CD4-positive, alpha-beta memory T cell (primary cell): ENCODE data around the gene NR5A2. TPM values are rescaled to one million over a fixed set of nuclear protein-coding genes. Genes with fewer than 3 reads are reported as not detected.

Experiments
- CTCF ChIA-PET: fragments of 350-600 bp; sonication (Branson Sonifier 250); formaldehyde crosslinking; loops from one replicate; lab custom pipeline; 2021; ENCODE audit warnings: inconsistent platforms; ENCODE audit not compliant: partially characterized antibody; lab: Charles Lee
- POLR2A ChIA-PET: fragments of 350-600 bp; sonication (Branson Sonifier 250); formaldehyde crosslinking; loops from one replicate; lab custom pipeline; 2021; ENCODE audit not compliant: partially characterized antibody; lab: Charles Lee
- DNase-seq, 5 donors: peaks; one replicate each; pipeline versions ENCODE4 v3.0.0 to v3.0.0-alpha.2; 2020 to 2022; ENCODE audit warnings: mixed read lengths in 1 of 5
- H3K27ac ChIP-seq: one replicate; pipeline ENCODE4 v1.7.0; 2013; ENCODE audit warnings: low read depth, low read length
- H3K27me3 ChIP-seq: 2 replicates; pipeline ENCODE4 v1.7.0; 2013; ENCODE audit warnings: mild to moderate bottlenecking, low read length, moderate library complexity; ENCODE audit not compliant: insufficient read depth
- H3K36me3 ChIP-seq: 2 replicates; pipeline ENCODE4 v1.7.0; 2013; ENCODE audit warnings: mild to moderate bottlenecking, low read length, moderate library complexity; ENCODE audit not compliant: insufficient read depth
- H3K4me1 ChIP-seq: 2 replicates; pipeline ENCODE4 v1.7.0; 2013; ENCODE audit warnings: mild to moderate bottlenecking, low read length, moderate library complexity; ENCODE audit not compliant: insufficient read depth
- H3K4me3 ChIP-seq, 2 donors: one replicate each; pipeline ENCODE4 v1.7.0; 2013; ENCODE audit warnings: low read length in 2 of 2, mild to moderate bottlenecking in 1 of 2
- H3K9me3 ChIP-seq, 2 donors: one replicate each; pipeline ENCODE4 v1.7.0; 2013; ENCODE audit warnings: low read length in 2 of 2, control low read depth in 1 of 2; ENCODE audit not compliant: control insufficient read depth in 1 of 2
- H3K27ac Mint-ChIP-seq, 7 donors: one replicate each; pipeline ENCODE4 v1.8.0; 2020 to 2021; ENCODE audit warnings: mixed read lengths in 7 of 7, mild to moderate bottlenecking in 6 of 7, inconsistent platforms in 3 of 7, moderate library complexity in 3 of 7
- H3K27me3 Mint-ChIP-seq, 2 donors: one replicate each; pipeline ENCODE4 v1.8.0; 2020 to 2021; ENCODE audit warnings: mixed read lengths in 2 of 2
- H3K36me3 Mint-ChIP-seq, 2 donors: one replicate each; pipeline ENCODE4 v1.8.0; 2020 to 2021; ENCODE audit warnings: mixed read lengths in 2 of 2, inconsistent platforms in 1 of 2, mild to moderate bottlenecking in 1 of 2
- H3K4me1 Mint-ChIP-seq, 4 donors: one replicate each; pipeline ENCODE4 v1.8.0; 2020 to 2021; ENCODE audit warnings: mixed read lengths in 4 of 4, mild to moderate bottlenecking in 1 of 4
- H3K4me3 Mint-ChIP-seq, 8 donors: one replicate each; pipeline ENCODE4 v1.8.0; 2020 to 2021; ENCODE audit warnings: mixed read lengths in 8 of 8, mild to moderate bottlenecking in 7 of 8, moderate library complexity in 6 of 8, inconsistent platforms in 3 of 8
- H3K9me3 Mint-ChIP-seq, 8 donors: one replicate each; pipeline ENCODE4 v1.8.0; 2020 to 2021; ENCODE audit warnings: mixed read lengths in 8 of 8, mild to moderate bottlenecking in 5 of 8, inconsistent platforms in 3 of 8, moderate library complexity in 1 of 8
- intact Hi-C: fragments of 100-400 bp; cut with micrococcal nuclease; formaldehyde crosslinking; loops from one replicate; pipeline ENCODE4 v1.15.1; 2023
- polyA plus RNA-seq, 2 donors: library from polyadenylated mRNA; unstranded; fragments of 300-500 nt; fragmentation: Illumina TruSeq; gene quantifications; one replicate each; pipeline ENCODE4 v1.2.3, GENCODE V29; 2021
- total RNA-seq, 2 experiments: library from RNA; stranded (reverse); gene quantifications; one replicate each; pipeline ENCODE4 v1.2.3, GENCODE V29; 2021

NR5A2 gene
- total and polyA plus RNA-seq, 4 experiments from 2014 or later = not detected

- Histone ChIP-seq H3K27ac (no peak overlapping the region), H3K36me3 (no peaks in the 10 kb centered on the region), H3K4me3 (no peak overlapping the region), H3K27me3 (no peaks in the 10 kb centered on the region), H3K4me1 (peaks cover 19% of the 10 kb centered on the region), H3K9me3 (no peaks in the 10 kb centered on the region)
- Mint-ChIP-seq H3K27me3 (no peaks in the 10 kb centered on the region), H3K36me3 (no peaks in the 10 kb centered on the region), H3K27ac (no peak overlapping the region), H3K9me3 (no peaks in the 10 kb centered on the region), H3K4me3 (no peak overlapping the region), H3K4me1 (peaks cover 14 to 19% (median 17%) of the 10 kb centered on the region in 4 donors)
- intact Hi-C loops = no loop called here
- POLR2A ChIA-PET = no interaction called here
- CTCF ChIA-PET = interaction anchor here (1.3 to 1.7 kb wide), 2 partner anchors 11 to 19 kb away, joined by 3 to 10 read pairs; no protein-coding TSS in a partner anchor
- DNase-seq = no peak
Measured at GRCh38 chr1:200128081-200128480, 100.6 kb downstream of the NR5A2 start.

DNA sequence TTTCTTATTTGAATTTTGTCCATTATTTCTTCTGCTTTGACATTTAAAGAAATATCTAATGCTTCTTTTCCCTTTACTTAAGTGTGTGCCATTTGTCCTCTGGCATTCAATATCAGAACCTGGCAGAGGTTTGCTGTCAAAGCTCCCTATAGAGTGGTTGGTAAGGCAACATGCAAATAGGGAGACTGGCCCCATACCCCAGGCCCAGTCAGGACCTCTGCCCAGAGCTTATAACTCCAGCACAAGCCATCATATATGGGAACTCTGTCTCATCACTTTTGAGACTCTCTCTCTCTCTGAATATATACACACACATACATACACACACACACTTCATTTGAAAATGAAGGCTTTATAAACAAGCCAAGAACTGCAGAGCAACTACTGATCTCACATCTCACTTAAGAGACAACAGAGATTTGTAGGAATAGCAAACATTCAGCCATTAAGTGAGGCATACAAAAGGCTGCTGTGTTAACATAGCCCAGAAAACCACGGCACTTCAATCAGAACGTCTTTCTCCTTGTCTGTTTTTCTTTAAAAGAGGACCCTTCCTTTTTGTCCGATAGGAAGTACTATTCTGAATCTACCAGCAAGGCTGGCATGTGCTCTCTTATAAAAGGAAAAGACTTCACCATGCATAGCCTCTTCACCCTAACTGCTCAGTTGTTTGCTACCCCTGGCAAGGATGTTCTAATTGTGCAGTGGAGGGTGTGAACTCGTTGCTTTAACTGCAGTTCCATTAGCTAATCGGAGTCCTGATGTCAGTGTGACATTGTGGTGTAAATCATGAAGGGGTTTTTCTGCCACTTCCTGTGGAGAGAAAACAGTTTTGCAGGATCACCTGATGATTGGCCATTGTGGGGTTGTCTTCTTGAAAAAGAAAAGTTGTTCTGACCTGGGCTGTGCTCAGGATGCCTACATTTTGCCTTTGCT lies 101.7 kb downstream of the NR5A2 start:
- H3K36me3 ChIP-seq = no peaks in the 10 kb centered on the region
- Mint-ChIP-seq H3K4me1 (peaks cover 14 to 19% (median 17%) of the 10 kb centered on the region in 4 donors), H3K27me3 (no peaks in the 10 kb centered on the region), H3K4me3 (peak overlapping the region in 2 of 8 donors; percentile 6 to 57), H3K27ac (peak overlapping the region in 5 of 7 donors; percentile 60 to 94 (median 75)), H3K9me3 (no peaks in the 10 kb centered on the region), H3K36me3 (no peaks in the 10 kb centered on the region)
- CTCF ChIA-PET = interaction anchor here (1.3 to 1.7 kb wide), 2 partner anchors 10 to 20 kb away, joined by 3 to 10 read pairs; no protein-coding TSS in a partner anchor
- H3K4me1 ChIP-seq = peaks cover 19% of the 10 kb centered on the region
- no peak overlapping the region for H3K4me3 ChIP-seq
- no peaks in the 10 kb centered on the region for H3K9me3 ChIP-seq
- DNase-seq = peak; percentile 32 to 68 (median 38)
- H3K27ac ChIP-seq = no peak overlapping the region
- H3K27me3 ChIP-seq = no peaks in the 10 kb centered on the region
- POLR2A ChIA-PET = no interaction called here
- intact Hi-C loops = no loop called here

DNA sequence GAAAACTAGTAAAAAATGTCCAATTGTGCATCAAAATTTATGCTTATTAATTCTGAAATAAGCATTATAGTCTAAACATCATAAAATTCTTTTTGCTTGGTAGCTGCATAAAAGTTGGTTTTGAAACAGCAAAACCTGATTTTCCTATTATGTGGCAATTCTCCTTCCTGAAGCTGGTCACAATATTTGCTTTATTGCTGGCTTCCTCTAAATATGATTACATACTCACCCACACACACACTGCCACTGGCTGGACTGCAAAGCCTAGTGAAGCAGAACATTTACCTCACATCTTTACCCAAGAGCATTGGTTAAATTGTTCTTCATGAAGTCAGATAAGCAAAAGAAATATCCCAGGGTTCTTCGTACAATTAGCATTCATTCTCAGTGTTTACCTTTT lies 103.0 kb downstream of the NR5A2 start:
- intact Hi-C loops = no loop called here
- DNase-seq = no peak
- H3K4me3 Mint-ChIP-seq = no peak overlapping the region
- Histone ChIP-seq H3K36me3 (no peaks in the 10 kb centered on the region), H3K27me3 (no peaks in the 10 kb centered on the region), H3K4me3 (no peak overlapping the region), H3K27ac (no peak overlapping the region), H3K4me1 (peaks cover 19% of the 10 kb centered on the region), H3K9me3 (no peaks in the 10 kb centered on the region)
- ChIA-PET POLR2A (interaction anchor here (0.6 kb wide), 1 partner anchor 174 kb away, joined by 3 read pairs; no protein-coding TSS in a partner anchor), CTCF (no interaction called here)
- H3K27ac Mint-ChIP-seq = peak overlapping the region in 1 of 7 donors; percentile 15
- H3K4me1 Mint-ChIP-seq = peaks cover 14 to 19% (median 17%) of the 10 kb centered on the region in 4 donors
- H3K36me3 Mint-ChIP-seq = no peaks in the 10 kb centered on the region
- no peaks in the 10 kb centered on the region for H3K9me3 Mint-ChIP-seq
- no peaks in the 10 kb centered on the region for H3K27me3 Mint-ChIP-seq

DNA sequence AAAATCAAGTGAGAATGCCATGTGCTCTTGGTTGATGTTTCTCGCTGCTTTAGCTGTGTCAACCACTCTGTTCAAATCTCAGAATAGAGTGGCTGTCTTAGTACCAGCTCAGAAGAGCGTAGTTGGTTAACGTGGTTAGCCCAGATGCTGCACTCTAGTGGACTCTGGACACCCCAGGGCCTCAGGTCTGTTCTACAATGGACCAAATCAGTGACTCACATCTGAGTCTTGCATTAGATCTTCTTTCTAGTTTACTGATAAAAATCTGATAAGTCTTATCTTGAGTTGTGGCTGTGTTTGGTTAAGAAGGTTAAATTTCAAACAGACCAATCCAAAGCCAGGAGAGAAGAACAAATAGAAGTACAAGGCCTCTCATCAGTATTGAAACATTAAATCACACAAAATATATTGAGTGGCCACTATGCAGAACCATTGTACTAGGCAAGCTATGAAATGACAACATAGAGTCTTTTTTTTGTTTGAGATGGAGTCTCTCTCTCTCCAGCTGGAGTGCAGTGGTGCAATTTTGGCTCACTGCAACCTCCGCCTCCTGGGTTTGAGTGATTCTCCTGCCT lies 104.1 kb downstream of the NR5A2 start:
- Mint-ChIP-seq H3K4me1 (peaks cover 14 to 19% (median 17%) of the 10 kb centered on the region in 4 donors), H3K9me3 (no peaks in the 10 kb centered on the region), H3K4me3 (no peak overlapping the region), H3K27me3 (no peaks in the 10 kb centered on the region), H3K36me3 (no peaks in the 10 kb centered on the region), H3K27ac (no peak overlapping the region)
- no peak overlapping the region for H3K4me3 ChIP-seq
- no peaks in the 10 kb centered on the region for H3K27me3 ChIP-seq
- H3K36me3 ChIP-seq = no peaks in the 10 kb centered on the region
- POLR2A ChIA-PET = no interaction called here
- H3K9me3 ChIP-seq = no peaks in the 10 kb centered on the region
- no peak for DNase-seq
- no peak overlapping the region for H3K27ac ChIP-seq
- CTCF ChIA-PET = no interaction called here
- peaks cover 19% of the 10 kb centered on the region for H3K4me1 ChIP-seq
- intact Hi-C loops = no loop called here

- H3K27me3 ChIP-seq = no peaks in the 10 kb centered on the region
- H3K27ac ChIP-seq = no peak overlapping the region
- H3K36me3 ChIP-seq = no peaks in the 10 kb centered on the region
- DNase-seq = no peak
- peak overlapping the region in 1 of 7 donors; percentile 4 for H3K27ac Mint-ChIP-seq
- H3K36me3 Mint-ChIP-seq = no peaks in the 10 kb centered on the region
- no peaks in the 10 kb centered on the region for H3K9me3 ChIP-seq
- ChIA-PET POLR2A (no interaction called here), CTCF (no interaction called here)
- no peak overlapping the region for H3K4me3 Mint-ChIP-seq
- peaks cover 14 to 19% (median 17%) of the 10 kb centered on the region in 4 donors for H3K4me1 Mint-ChIP-seq
- H3K4me1 ChIP-seq = peaks cover 19% of the 10 kb centered on the region
- no peak overlapping the region for H3K4me3 ChIP-seq
- H3K27me3 Mint-ChIP-seq = no peaks in the 10 kb centered on the region
- intact Hi-C loops = no loop called here
- no peaks in the 10 kb centered on the region for H3K9me3 Mint-ChIP-seq
Measured at GRCh38 chr1:200133123-200133522, 105.6 kb downstream of the NR5A2 start.

- Mint-ChIP-seq H3K4me1 (peaks cover 11 to 16% (median 13%) of the 10 kb centered on the region in 4 donors), H3K27ac (no peak overlapping the region), H3K4me3 (no peak overlapping the region), H3K36me3 (no peaks in the 10 kb centered on the region), H3K27me3 (no peaks in the 10 kb centered on the region), H3K9me3 (no peaks in the 10 kb centered on the region)
- intact Hi-C loops = no loop called here
- no peak for DNase-seq
- CTCF ChIA-PET = no interaction called here
- H3K36me3 ChIP-seq = no peaks in the 10 kb centered on the region
- H3K9me3 ChIP-seq = no peaks in the 10 kb centered on the region
- H3K27me3 ChIP-seq = no peaks in the 10 kb centered on the region
- peaks cover 13% of the 10 kb centered on the region for H3K4me1 ChIP-seq
- no peak overlapping the region for H3K27ac ChIP-seq
- POLR2A ChIA-PET = no interaction called here
- no peak overlapping the region for H3K4me3 ChIP-seq
Measured at GRCh38 chr1:200134116-200134515, 106.6 kb downstream of the NR5A2 start.

GRCh38 chr1:200136384-200136783 lies 108.9 kb downstream of the NR5A2 start:
- no peaks in the 10 kb centered on the region for H3K27me3 ChIP-seq
- no peaks in the 10 kb centered on the region for H3K9me3 ChIP-seq
- no peak overlapping the region for H3K4me3 ChIP-seq
- intact Hi-C loops = loop anchor here (5.0 kb wide), 1 partner anchor 271 kb away; no protein-coding TSS in a partner anchor
- H3K36me3 ChIP-seq = no peaks in the 10 kb centered on the region
- H3K4me1 Mint-ChIP-seq = no peaks in the 10 kb centered on the region
- no peaks in the 10 kb centered on the region for H3K4me1 ChIP-seq
- no peak overlapping the region for H3K27ac ChIP-seq
- no peak overlapping the region for H3K4me3 Mint-ChIP-seq
- no peak overlapping the region for H3K27ac Mint-ChIP-seq
- CTCF ChIA-PET = interaction anchor here (0.8 to 2.9 kb wide), 3 partner anchors 10 to 374 kb away, joined by 3 to 10 read pairs (median 3); no protein-coding TSS in a partner anchor
- no peaks in the 10 kb centered on the region for H3K9me3 Mint-ChIP-seq
- DNase-seq = no peak
- POLR2A ChIA-PET = no interaction called here
- no peaks in the 10 kb centered on the region for H3K27me3 Mint-ChIP-seq
- no peaks in the 10 kb centered on the region for H3K36me3 Mint-ChIP-seq
